Measurements from ENCODE around the gene SDHC. TPM values are rescaled to one million over a fixed set of nuclear protein-coding genes. Genes with fewer than 3 reads are reported as not detected.
A peak's percentile ranks its signal among the peaks of the same experiment; 100 is the strongest.

Gene SDHC
- total and polyA plus RNA-seq, 2 of the 13 experiments (the other 11 are each of a cell fraction or from before 2014, with no cell fraction given), result 27.1 to 229 TPM

- H3K4me3 ChIP-seq (replicated peaks in 1 of 3; ENCODE audit: insufficient read depth in 1 of 3, low read depth in 2 of 3, low read length in 3 of 3), result peak overlapping the region; percentile 45 to 73 (median 63); a peak in 5 of 6 replicates
- BruUV-seq (replicated peaks), result no TSS peak
- DNase-seq (ENCODE audit: low spot score) (peak; percentile 47), ATAC-seq (peak; percentile 83), FAIRE-seq (no peak)
- 61% methylated on average over 30 of the region's 31 CpGs for WGBS (ENCODE audit: low lambda C conversion rate)
- H3K27ac ChIP-seq (ENCODE audit: extremely low read length, insufficient read depth, low read length), result peak overlapping the region; percentile 33
- H3K9ac ChIP-seq (ENCODE audit: insufficient read depth, low read depth, low read length), result no peak overlapping the region
- POLR2A ChIA-PET, result interaction anchor here (0.9 to 2.4 kb wide), 12 partner anchors 8 to 140 kb away, joined by 3 to 14 read pairs (median 6); partner anchors contain the start of genes APOA2, CFAP126, NDUFS2 and PPOX
- no peak overlapping the region for H2AFZ ChIP-seq (ENCODE audit: low read length)
- peaks cover 67% of the 10 kb centered on the region for H3K4me1 ChIP-seq (ENCODE audit: insufficient read depth, low read length)
- intact Hi-C loops (cut with micrococcal nuclease; ENCODE audit: unreplicated experiment) (loop anchor here (1.0 kb wide), 1 partner anchor 68 kb away; no protein-coding TSS in a partner anchor), in situ Hi-C loops (cut with HindIII; ENCODE audit: extremely low pct_ligation_motif_present, low pct_unique_long_range_greater_than_20kb) (no loop called here)
- no peaks in the 10 kb centered on the region for H3K9me3 ChIP-seq (ENCODE audit: low read length)
- no peaks in the 10 kb centered on the region for H3K79me2 ChIP-seq (ENCODE audit: insufficient read depth, low read length)
- H3K36me3 ChIP-seq (replicated peaks in 1 of 2; ENCODE audit: control insufficient read depth in 1 of 2, insufficient read depth in 2 of 2, low read length in 2 of 2), result no peaks in the 10 kb centered on the region
- H3K27me3 ChIP-seq (ENCODE audit: control insufficient read depth in 1 of 2, insufficient read depth in 2 of 2, low read length in 2 of 2), result no peaks in the 10 kb centered on the region
- CTCF ChIA-PET (ENCODE audit: low intra/inter-chr PET ratio, low total read pairs), result no interaction called here
- peak overlapping the region; percentile 69 for H3K4me2 ChIP-seq (ENCODE audit: low read depth, low read length)
- H4K20me1 ChIP-seq (ENCODE audit: insufficient read depth, low read length), result no peaks in the 10 kb centered on the region
- peak; percentile 52; the same call in 1 of the 2 replicates for TF ChIP-seq ZFX (CRISPR knock-in tag; IDR thresholded peaks at IDR 0.05; ENCODE audit: low read depth)
- TF ChIP-seq ZNF124 (CRISPR knock-in tag; IDR thresholded peaks at IDR 0.05), result no peak
- TF ChIP-seq ZNF567 (CRISPR knock-in tag; IDR thresholded peaks at IDR 0.05; ENCODE audit: borderline replicate concordance), result no peak
- TF ChIP-seq POLR2A (IDR thresholded peaks at IDR 0.05; ENCODE audit: insufficient read depth in 1 of 2, low read depth in 2 of 2, low read length in 2 of 2), result peak in 1 of 2 experiments; percentile 62; a peak in 1 of 4 replicates
- TF ChIP-seq THAP9 (CRISPR knock-in tag; IDR thresholded peaks at IDR 0.05; ENCODE audit: borderline replicate concordance), result 0 out of 2 replicates have a peak, but pooled peaks have one; percentile 30
- peak; percentile 30 to 53; a peak in 3 of 4 replicates for TF ChIP-seq HMGXB4 (CRISPR knock-in tag; IDR thresholded peaks at IDR 0.05; ENCODE audit: borderline replicate concordance in 1 of 2, low read depth in 1 of 2)
- 0 out of 2 replicates have a peak, but pooled peaks have one; percentile 32 for TF ChIP-seq PAXIP1 (CRISPR knock-in tag; conservative IDR thresholded peaks at IDR 0.05)
- peak; percentile 45; the same call in 1 of the 2 replicates for TF ChIP-seq SP5 (CRISPR knock-in tag; IDR thresholded peaks at IDR 0.05; ENCODE audit: borderline replicate concordance, low read depth)
- TF ChIP-seq CTCF (CRISPR knock-in tag; IDR thresholded peaks at IDR 0.05), result peak; percentile 57
- peak; percentile 61 for TF ChIP-seq GABPB1 (CRISPR knock-in tag; IDR thresholded peaks at IDR 0.05)
- no peak for TF ChIP-seq LBX2 (CRISPR knock-in tag; IDR thresholded peaks at IDR 0.05; ENCODE audit: borderline replicate concordance)
These were observed 8.2 kb upstream of the SDHC start for GRCh38 chr1:161305867-161306519.
